ENCODE results near the gene ZNF683.

DNA sequence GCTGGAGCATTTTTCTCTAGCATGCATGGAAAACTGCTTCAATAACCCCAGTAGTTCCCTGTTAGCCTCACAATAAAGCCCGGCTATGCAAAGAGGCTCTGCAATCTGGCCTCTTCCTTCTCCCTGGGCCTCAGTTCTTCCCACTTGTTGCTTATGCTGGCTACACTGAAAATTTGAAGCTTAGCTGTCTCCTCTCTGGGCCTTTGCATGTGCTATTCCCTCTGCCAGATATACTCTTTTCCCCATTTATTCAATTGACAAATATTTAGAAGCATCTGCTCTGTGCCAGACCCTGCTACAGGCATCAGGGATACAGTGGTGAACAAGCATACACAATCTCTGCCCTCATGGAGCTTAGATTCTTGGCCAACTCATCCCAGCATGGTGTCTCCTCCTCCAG lies 33.9 kb downstream of the ZNF683 start:
- no peak for TF ChIP-seq POLR2A (IDR thresholded peaks at IDR 0.05)
- TF ChIP-seq, protein P1, sequence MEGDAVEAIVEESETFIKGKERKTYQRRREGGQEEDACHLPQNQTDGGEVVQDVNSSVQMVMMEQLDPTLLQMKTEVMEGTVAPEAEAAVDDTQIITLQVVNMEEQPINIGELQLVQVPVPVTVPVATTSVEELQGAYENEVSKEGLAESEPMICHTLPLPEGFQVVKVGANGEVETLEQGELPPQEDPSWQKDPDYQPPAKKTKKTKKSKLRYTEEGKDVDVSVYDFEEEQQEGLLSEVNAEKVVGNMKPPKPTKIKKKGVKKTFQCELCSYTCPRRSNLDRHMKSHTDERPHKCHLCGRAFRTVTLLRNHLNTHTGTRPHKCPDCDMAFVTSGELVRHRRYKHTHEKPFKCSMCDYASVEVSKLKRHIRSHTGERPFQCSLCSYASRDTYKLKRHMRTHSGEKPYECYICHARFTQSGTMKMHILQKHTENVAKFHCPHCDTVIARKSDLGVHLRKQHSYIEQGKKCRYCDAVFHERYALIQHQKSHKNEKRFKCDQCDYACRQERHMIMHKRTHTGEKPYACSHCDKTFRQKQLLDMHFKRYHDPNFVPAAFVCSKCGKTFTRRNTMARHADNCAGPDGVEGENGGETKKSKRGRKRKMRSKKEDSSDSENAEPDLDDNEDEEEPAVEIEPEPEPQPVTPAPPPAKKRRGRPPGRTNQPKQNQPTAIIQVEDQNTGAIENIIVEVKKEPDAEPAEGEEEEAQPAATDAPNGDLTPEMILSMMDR (IDR thresholded peaks at IDR 0.05): no peak
